HepG2 (cell line): ENCODE results near the gene SSBP2. TPM values are rescaled to one million over a fixed set of nuclear protein-coding genes. Genes with fewer than 3 reads are reported as not detected.

Source experiments
- ATAC-seq: fragments of 200-7000 bp; cut with Tn5 transposase; 3 replicates; pipeline ENCODE4 v1.9.1; 2020; ENCODE audit warnings: mild to moderate bottlenecking, moderate library complexity
- BruUV-seq: library from RNA; stranded (reverse); fragments of 400-500 nt; replicated peaks from 2 replicates; lab custom pipeline; 2021; lab: Mats Ljungman, UMichigan
- CTCF ChIA-PET: fragments of 300-600 bp; formaldehyde crosslinking; extraction: SDS; loops from one replicate; lab custom pipeline; 2021; ENCODE audit warnings: low total read pairs, inconsistent platforms, low intra/inter-chr PET ratio; lab: Yijun Ruan, JAX
- POLR2A ChIA-PET: fragments of 350-600 bp; sonication (Branson Sonifier 250); formaldehyde crosslinking; loops from one replicate; lab custom pipeline; 2020; ENCODE audit warnings: antibody characterized with exemption, inconsistent platforms; lab: Yijun Ruan, JAX
- DNase-seq: peaks from one replicate; pipeline ENCODE4 v3.0.0-alpha.2; 2015; ENCODE audit warnings: low spot score
- FAIRE-seq: peaks from 3 replicates; lab custom pipeline; 2011; peaks lifted over from hg19 to GRCh38; lab: Jason Lieb, UNC
- H2AFZ ChIP-seq: one replicate; pipeline ENCODE4 v1.6.1; 2011; ENCODE audit warnings: low read length, inconsistent platforms
- H3K27ac ChIP-seq: fragments of 300-600 bp; 3 replicates; pipeline ENCODE4 v1.8.0; 2011; ENCODE audit warnings: mixed run types, mild to moderate bottlenecking, mixed read lengths, low read length, inconsistent platforms; ENCODE audit not compliant: insufficient read depth; ENCODE audit errors: extremely low read length
- H3K27me3 ChIP-seq, 2 experiments: fragments of 200-600 bp in 1 of 2; 2 replicates in 1 of 2; 3 replicates in 1 of 2; pipeline versions ENCODE4 v1.6.0 to v1.8.0; 2011; ENCODE audit warnings: low read length in 2 of 2, mild to moderate bottlenecking in 2 of 2, moderate library complexity in 2 of 2, inconsistent platforms in 1 of 2; ENCODE audit not compliant: insufficient read depth in 2 of 2, control insufficient read depth in 1 of 2
- H3K36me3 ChIP-seq, 2 experiments: fragments of 200-600 bp in 1 of 2; replicated peaks in 1 of 2; 2 replicates in 1 of 2; 3 replicates in 1 of 2; pipeline versions ENCODE4 v1.5.1 to v1.8.0; 2011; ENCODE audit warnings: low read length in 2 of 2, inconsistent platforms in 1 of 2; ENCODE audit not compliant: insufficient read depth in 2 of 2, control insufficient read depth in 1 of 2
- H3K4me1 ChIP-seq: 2 replicates; pipeline ENCODE4 v1.5.1; 2012; ENCODE audit warnings: low read length, inconsistent platforms; ENCODE audit not compliant: insufficient read depth
- H3K4me2 ChIP-seq: 2 replicates; pipeline ENCODE4 v1.6.0; 2011; ENCODE audit warnings: low read depth, low read length, inconsistent platforms
- H3K4me3 ChIP-seq, 3 experiments: fragments of 200-600 bp in 1 of 3; sonication (generic), shearing (Covaris generic) in 1 of 3; replicated peaks in 1 of 3; 2 replicates each; pipeline ENCODE4 v1.5.1; 2011 to 2016; ENCODE audit warnings: low read length in 3 of 3, inconsistent platforms in 2 of 3, low read depth in 2 of 3, mild to moderate bottlenecking in 2 of 3, control low read depth in 1 of 3, mixed read lengths in 1 of 3; ENCODE audit not compliant: insufficient read depth in 1 of 3
- H3K79me2 ChIP-seq: one replicate; pipeline ENCODE4 v1.6.1; 2011; ENCODE audit warnings: low read length, inconsistent platforms; ENCODE audit not compliant: insufficient read depth
- H3K9ac ChIP-seq: 2 replicates; pipeline ENCODE4 v1.6.0; 2011; ENCODE audit warnings: mild to moderate bottlenecking, low read depth, low read length, inconsistent platforms; ENCODE audit not compliant: insufficient read depth
- H3K9me3 ChIP-seq: 2 replicates; pipeline ENCODE4 v1.5.1; 2012; ENCODE audit warnings: mild to moderate bottlenecking, low read length
- H4K20me1 ChIP-seq: 2 replicates; pipeline ENCODE4 v1.6.0; 2011; ENCODE audit warnings: inconsistent platforms, mild to moderate bottlenecking, low read length, moderate library complexity; ENCODE audit not compliant: insufficient read depth
- ATF4 ChIP-seq, 2 experiments: fragments of 450-650 bp in 1 of 2; sonication (generic) in 1 of 2; formaldehyde crosslinking; IDR thresholded peaks; 2 replicates each; pipeline versions ENCODE4 v1.5.0 to v1.8.0; 2020 to 2022; ENCODE audit warnings: mild to moderate bottlenecking in 1 of 2, missing genetic modification reagents in 1 of 2
- FOXK1 ChIP-seq: sonication (generic); formaldehyde crosslinking; IDR thresholded peaks from 2 replicates; pipeline ENCODE4 v1.4.0; 2020; ENCODE audit warnings: low read depth, missing genetic modification reagents, borderline replicate concordance
- KLF15 ChIP-seq: sonication (generic); formaldehyde crosslinking; IDR thresholded peaks from 2 replicates; pipeline ENCODE4 v1.8.1; 2023; ENCODE audit warnings: borderline replicate concordance, mild to moderate bottlenecking, inconsistent platforms, missing genetic modification reagents, mixed read lengths
- MAZ ChIP-seq, 2 experiments: sonication (generic) in 1 of 2; formaldehyde crosslinking in 1 of 2; IDR thresholded peaks; 2 replicates each; pipeline versions ENCODE4 v1.5.0 to v1.6.1; 2012 to 2020; ENCODE audit warnings: low read depth in 2 of 2, mild to moderate bottlenecking in 2 of 2, borderline replicate concordance in 1 of 2, improper control_type of control experiment in 1 of 2, low read length in 1 of 2, missing genetic modification reagents in 1 of 2, moderate library complexity in 1 of 2
- MEIS2 ChIP-seq: sonication (generic); formaldehyde crosslinking; IDR thresholded peaks from 2 replicates; pipeline ENCODE4 v1.9.0; 2021; ENCODE audit warnings: mild to moderate bottlenecking, missing genetic modification reagents
- MTF2 ChIP-seq: sonication (generic); formaldehyde crosslinking; IDR thresholded peaks from 2 replicates; pipeline ENCODE4 v1.5.0; 2020; ENCODE audit warnings: missing genetic modification reagents, borderline replicate concordance
- PLRG1 ChIP-seq: fragments of 450-650 bp; conservative IDR thresholded peaks from 2 replicates; pipeline ENCODE4 v1.6.1; 2016
- PTBP1 ChIP-seq: fragments of 200-400 bp; formaldehyde crosslinking; IDR thresholded peaks from 2 replicates; pipeline ENCODE4 v1.6.1; 2018; ENCODE audit warnings: low read length, low read depth; ENCODE audit not compliant: poor library complexity, severe bottlenecking
- SRF ChIP-seq: IDR thresholded peaks from 2 replicates; pipeline ENCODE4 v1.6.1; 2011; ENCODE audit warnings: mild to moderate bottlenecking, low read depth, low read length, moderate library complexity
- YEATS4 ChIP-seq: sonication (generic); formaldehyde crosslinking; IDR thresholded peaks from 2 replicates; pipeline ENCODE4 v1.4.0; 2020; ENCODE audit warnings: missing genetic modification reagents, borderline replicate concordance
- ZNF263 ChIP-seq: sonication (generic); formaldehyde crosslinking; IDR thresholded peaks from 2 replicates; pipeline ENCODE4 v1.4.0; 2020; ENCODE audit warnings: missing genetic modification reagents
- ZNF326 ChIP-seq: sonication (generic); formaldehyde crosslinking; IDR thresholded peaks from 2 replicates; pipeline ENCODE4 v1.4.0; 2020; ENCODE audit warnings: missing genetic modification reagents, borderline replicate concordance
- ZNF431 ChIP-seq: sonication (generic); formaldehyde crosslinking; IDR thresholded peaks from 2 replicates; pipeline ENCODE4 v1.9.0; 2022; ENCODE audit warnings: missing genetic modification reagents, low read depth, mild to moderate bottlenecking, borderline replicate concordance
- ZNF510 ChIP-seq: sonication (generic); formaldehyde crosslinking; IDR thresholded peaks from 2 replicates; pipeline ENCODE4 v1.4.0; 2020; ENCODE audit warnings: low read depth, mild to moderate bottlenecking, missing genetic modification reagents
- ZNF558 ChIP-seq: sonication (generic); formaldehyde crosslinking; IDR thresholded peaks from 2 replicates; pipeline ENCODE4 v1.9.0; 2022; ENCODE audit warnings: mild to moderate bottlenecking, missing genetic modification reagents, borderline replicate concordance
- WGBS: methylation state at CpG from one replicate; pipeline ENCODE4 v1.1.6; 2017; ENCODE audit warnings: low lambda C conversion rate; 5-methylcytosine and 5-hydroxymethylcytosine counted together
- in situ Hi-C: cut with HindIII; loops from 2 replicates; pipeline ENCODE4 v1.10.0; 2017; ENCODE audit warnings: low pct_unique_long_range_greater_than_20kb; ENCODE audit not compliant: extremely low pct_ligation_motif_present
- intact Hi-C: fragments of 100-400 bp; cut with micrococcal nuclease; formaldehyde crosslinking; loops from one replicate; pipeline ENCODE4 v1.10.0; 2022; ENCODE audit not compliant: unreplicated experiment
- polyA plus RNA-seq, 8 experiments: library from polyadenylated mRNA; depleted of rRNA in 3 of 8; stranded (reverse) in 7 of 8; unstranded in 1 of 8; fragments of >200 nt; fragmentation: Illumina TruSeq in 4 of 8; extraction: Trizol in 4 of 8; gene quantifications; 2 replicates each; pipeline versions ENCODE4 v1.2.1 to v1.2.3, GENCODE V29; 2011 to 2016; ENCODE audit warnings: low read depth in 4 of 8, missing spikeins in 1 of 8, mixed read lengths in 1 of 8; ENCODE audit not compliant: insufficient read depth in 1 of 8
- total RNA-seq, 5 experiments: library from RNA; depleted of rRNA; stranded (reverse); fragments of >200 nt; fragmentation: Illumina TruSeq; extraction: Trizol; gene quantifications; 2 replicates each; pipeline ENCODE4 v1.2.3, GENCODE V29; 2016; ENCODE audit warnings: low read depth in 1 of 5

The SSBP2 gene
- total and polyA plus RNA-seq, 2 of the 13 experiments (the other 11 are each of a cell fraction or from before 2014, with no cell fraction given): 0.16 TPM; not detected in 1

DNA sequence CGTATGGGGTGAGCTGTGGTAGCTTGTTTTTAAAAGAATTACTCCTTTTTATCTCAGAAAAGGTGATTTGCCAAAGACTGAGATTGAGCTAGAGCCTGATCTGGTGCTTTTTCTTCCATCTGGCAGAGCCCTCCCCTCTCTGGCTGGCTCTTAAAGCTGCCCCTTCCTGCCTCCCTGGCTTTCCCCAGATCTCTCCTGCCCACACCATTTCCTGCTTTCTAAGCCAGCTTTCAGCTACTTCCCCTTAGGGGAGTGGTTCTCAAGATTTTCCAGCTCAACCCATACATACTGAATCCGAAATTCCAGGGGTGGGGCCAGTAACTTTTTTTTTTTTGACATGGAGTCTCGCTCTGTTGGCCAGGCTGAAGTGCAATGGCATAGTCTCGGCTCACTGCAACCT lies 352.2 kb downstream of the SSBP2 start:
- H2AFZ ChIP-seq: no peak overlapping the region
- 30% methylated on average over 4 of the region's 4 CpGs for WGBS
- no peak for FAIRE-seq
- H3K27ac ChIP-seq: no peak overlapping the region
- H3K4me2 ChIP-seq: no peak overlapping the region
- H3K27me3 ChIP-seq: peaks cover 0 to 14% of the 10 kb centered on the region in 2 experiments; a peak in 3 of 5 replicates
- ChIA-PET CTCF (no interaction called here), POLR2A (no interaction called here)
- H3K9ac ChIP-seq: no peak overlapping the region
- H3K4me1 ChIP-seq: peaks cover 7% of the 10 kb centered on the region
- DNase-seq: no peak
- in situ Hi-C loops (no loop called here), intact Hi-C loops (no loop called here)
- no peaks in the 10 kb centered on the region for H3K79me2 ChIP-seq
- no peak overlapping the region for H3K4me3 ChIP-seq
- no peaks in the 10 kb centered on the region for H4K20me1 ChIP-seq
- H3K9me3 ChIP-seq: no peaks in the 10 kb centered on the region
- TF ChIP-seq MTF2 (CRISPR knock-in tag) (no peak), ZNF431 (CRISPR knock-in tag) (no peak), YEATS4 (CRISPR knock-in tag) (no peak), PLRG1 (no peak), ZNF263 (CRISPR knock-in tag) (no peak), SRF (no peak), PTBP1 (no peak), MAZ (IDR thresholded peaks at IDR 0.05; ENCODE audit: borderline replicate concordance, low read depth, low read length) (no peak), MAZ (CRISPR knock-in tag; IDR thresholded peaks at IDR 0.05; ENCODE audit: low read depth) (no peak), ZNF326 (CRISPR knock-in tag) (no peak), MEIS2 (CRISPR knock-in tag) (no peak), ATF4 (CRISPR knock-in tag; IDR thresholded peaks at IDR 0.05) (no peak), ZNF510 (CRISPR knock-in tag) (no peak), KLF15 (CRISPR knock-in tag) (no peak), ZNF558 (CRISPR knock-in tag) (no peak), FOXK1 (no peak)
- no peaks in the 10 kb centered on the region for H3K36me3 ChIP-seq
- ATAC-seq: no peak
- no TSS peak for BruUV-seq
